GM23338 (cell line): Measurements from ENCODE around the gene FHDC1. TPM values are rescaled to one million over a fixed set of nuclear protein-coding genes. Genes with fewer than 3 reads are reported as not detected.

Experiments
- ATAC-seq: fragments of 200-7000 bp; cut with Tn5 transposase; 3 replicates; pipeline ENCODE4 v1.9.1; 2020
- DNase-seq: peaks from one replicate; pipeline ENCODE4 v3.0.0-alpha.2; 2015; ENCODE audit warnings: low spot score
- H2AFZ ChIP-seq: fragments of 200-600 bp; sonication (generic); 2 replicates; pipeline ENCODE4 v1.8.0; 2016; ENCODE audit warnings: antibody characterized with exemption, mild to moderate bottlenecking, moderate library complexity
- H3F3A ChIP-seq: fragments of 200-600 bp; sonication (generic); replicated peaks from 2 replicates; pipeline ENCODE4 v1.8.0; 2017; ENCODE audit warnings: antibody characterized with exemption, mixed run types, low read depth
- H3K27ac ChIP-seq: fragments of 200-600 bp; sonication (generic); 2 replicates; pipeline ENCODE4 v1.6.1; 2016; ENCODE audit warnings: low read depth
- H3K27me3 ChIP-seq: fragments of 200-600 bp; sonication (generic); 2 replicates; pipeline ENCODE4 v1.8.0; 2016; ENCODE audit warnings: mild to moderate bottlenecking, mixed run types, moderate library complexity; ENCODE audit not compliant: insufficient read depth
- H3K36me3 ChIP-seq: fragments of 200-600 bp; sonication (generic); 2 replicates; pipeline ENCODE4 v1.8.0; 2016; ENCODE audit warnings: mild to moderate bottlenecking; ENCODE audit not compliant: insufficient read depth
- H3K4me1 ChIP-seq: fragments of 200-600 bp; sonication (generic); 2 replicates; pipeline ENCODE4 v1.8.0; 2016; ENCODE audit warnings: mild to moderate bottlenecking, moderate library complexity; ENCODE audit not compliant: insufficient read depth
- H3K4me2 ChIP-seq: fragments of 200-600 bp; sonication (generic); 2 replicates; pipeline ENCODE4 v1.7.1; 2017; ENCODE audit warnings: mixed run types
- H3K4me3 ChIP-seq: fragments of 200-600 bp; sonication (generic); 2 replicates; pipeline ENCODE4 v1.6.1; 2016; ENCODE audit warnings: mixed run types
- H3K79me2 ChIP-seq: fragments of 200-600 bp; sonication (generic); replicated peaks from 2 replicates; pipeline ENCODE4 v1.8.0; 2017; ENCODE audit warnings: mild to moderate bottlenecking; ENCODE audit not compliant: insufficient read depth
- H3K9me2 ChIP-seq: fragments of 200-600 bp; sonication (generic); 2 replicates; pipeline ENCODE4 v1.8.0; 2017; ENCODE audit not compliant: insufficient read depth
- H4K20me1 ChIP-seq: fragments of 200-600 bp; sonication (generic); replicated peaks from 2 replicates; pipeline ENCODE4 v1.8.0; 2017; ENCODE audit warnings: mild to moderate bottlenecking; ENCODE audit not compliant: insufficient read depth
- H3K27ac Mint-ChIP-seq: 2 replicates; pipeline ENCODE4 v1.8.0; 2020; ENCODE audit warnings: inconsistent platforms, mild to moderate bottlenecking, moderate library complexity, mixed read lengths
- H3K27me3 Mint-ChIP-seq: 3 replicates; pipeline ENCODE4 v1.8.0; 2022; ENCODE audit warnings: low read depth, mild to moderate bottlenecking, moderate library complexity, mixed read lengths, inconsistent platforms; ENCODE audit not compliant: insufficient read depth, poor library complexity
- H3K36me3 Mint-ChIP-seq: 3 replicates; pipeline ENCODE4 v1.8.0; 2021; ENCODE audit warnings: low read depth, mild to moderate bottlenecking, inconsistent platforms, moderate library complexity, mixed read lengths
- H3K4me1 Mint-ChIP-seq: 3 replicates; pipeline ENCODE4 v1.8.0; 2020; ENCODE audit warnings: mild to moderate bottlenecking, inconsistent platforms, mixed read lengths
- H3K4me3 Mint-ChIP-seq: 3 replicates; pipeline ENCODE4 v1.8.0; 2021; ENCODE audit warnings: moderate library complexity, mild to moderate bottlenecking, inconsistent platforms, mixed read lengths
- H3K9me3 Mint-ChIP-seq: 3 replicates; pipeline ENCODE4 v1.8.0; 2020; ENCODE audit warnings: moderate library complexity, mild to moderate bottlenecking, inconsistent platforms, mixed read lengths
- CREB1 ChIP-seq: fragments of 250-450 bp; sonication (Bioruptor Pico); IDR thresholded peaks from 2 replicates; pipeline ENCODE4 v1.5.0; 2020; ENCODE audit warnings: low read depth, mild to moderate bottlenecking, moderate library complexity
- CTCF ChIP-seq, 2 experiments: fragments of 200-600 bp in 1 of 2; sonication (generic) in 1 of 2; conservative IDR thresholded peaks; 2 replicates each; pipeline versions ENCODE4 v1.5.1 to v1.6.1; 2016 to 2017; ENCODE audit warnings: antibody characterized with exemption in 2 of 2, low read depth in 2 of 2, mild to moderate bottlenecking in 2 of 2, moderate library complexity in 1 of 2
- ETS1 ChIP-seq: IDR thresholded peaks from 2 replicates; pipeline ENCODE4 v1.6.1; 2016; ENCODE audit warnings: antibody characterized with exemption
- JUNB ChIP-seq: IDR thresholded peaks from one replicate; pipeline ENCODE4 v1.6.1; 2016; ENCODE audit warnings: antibody characterized with exemption; ENCODE audit not compliant: unreplicated experiment
- NANOG ChIP-seq: IDR thresholded peaks from 2 replicates; pipeline ENCODE4 v1.6.1; 2016; ENCODE audit warnings: antibody characterized with exemption, borderline replicate concordance
- REST ChIP-seq: IDR thresholded peaks from one replicate; pipeline ENCODE4 v1.6.1; 2018; ENCODE audit warnings: antibody characterized with exemption; ENCODE audit not compliant: unreplicated experiment
- STAT1 ChIP-seq: IDR thresholded peaks from one replicate; pipeline ENCODE4 v1.6.1; 2016; ENCODE audit warnings: antibody characterized with exemption; ENCODE audit not compliant: unreplicated experiment
- ZNF114 ChIP-seq: fragments of 250-450 bp; sonication (Bioruptor Pico); IDR thresholded peaks from 2 replicates; pipeline ENCODE4 v1.5.0; 2020; ENCODE audit warnings: mild to moderate bottlenecking, moderate library complexity
- ZNF331 ChIP-seq: fragments of 250-450 bp; sonication (Bioruptor Pico); IDR thresholded peaks from 2 replicates; pipeline ENCODE4 v1.5.0; 2020; ENCODE audit warnings: low read depth, mild to moderate bottlenecking, moderate library complexity
- ZNF462 ChIP-seq: fragments of 250-450 bp; sonication (Bioruptor Pico); IDR thresholded peaks from 2 replicates; pipeline ENCODE4 v1.5.0; 2020; ENCODE audit warnings: mild to moderate bottlenecking, moderate library complexity
- polyA plus RNA-seq: library from polyadenylated mRNA; unstranded; fragments of >200 nt; fragmentation: Nextera tagmentation; extraction: Ambion mirVana; gene quantifications from 2 replicates; pipeline ENCODE4 v1.2.1, GENCODE V29; 2016
- total RNA-seq: library from RNA; depleted of rRNA; stranded (reverse); fragments of >200 nt; shearing (Covaris generic); gene quantifications from 2 replicates; pipeline ENCODE4 v1.2.3, GENCODE V29; 2014

The FHDC1 gene
- total and polyA plus RNA-seq, 2 experiments from 2014 or later = 9.5 to 22.8 TPM

GRCh38 chr4:152894673-152895072 is 41.5 kb upstream of the FHDC1 start (continued):
- TF ChIP-seq ZNF462 (CRISPR knock-in tag) (no peak), NANOG (no peak), CREB1 (CRISPR knock-in tag) (no peak), REST (no peak)

- Histone ChIP-seq H3K79me2 (no peaks in the 10 kb centered on the region), H3K36me3 (no peaks in the 10 kb centered on the region), H3K4me2 (no peak overlapping the region), H3K27me3 (no peaks in the 10 kb centered on the region), H3K27ac (no peak overlapping the region), H2AFZ (no peak overlapping the region), H3F3A (no peaks in the 10 kb centered on the region), H4K20me1 (no peaks in the 10 kb centered on the region), H3K9me2 (no peaks in the 10 kb centered on the region), H3K4me1 (0 out of 2 replicates have a peak, but pooled peaks cover 6% of the 10 kb centered on the region), H3K4me3 (no peak overlapping the region)
- DNase-seq (no peak), ATAC-seq (no peak)
- H3K36me3 Mint-ChIP-seq = peaks cover 4% of the 10 kb centered on the region; the same call in 2 of the 3 replicates
- no peaks in the 10 kb centered on the region for H3K9me3 Mint-ChIP-seq
- no peak overlapping the region for H3K4me3 Mint-ChIP-seq
- H3K27ac Mint-ChIP-seq = no peak overlapping the region
- H3K27me3 Mint-ChIP-seq = no peaks in the 10 kb centered on the region
- H3K4me1 Mint-ChIP-seq = peaks cover 3% of the 10 kb centered on the region; the same call in 2 of the 3 replicates
- no peak for TF ChIP-seq STAT1
- no peak for TF ChIP-seq CTCF (conservative IDR thresholded peaks at IDR 0.05; ENCODE audit: low read depth in 2 of 2)
- TF ChIP-seq ETS1 = no peak
- no peak for TF ChIP-seq JUNB
- no peak for TF ChIP-seq ZNF331 (CRISPR knock-in tag)
- no peak for TF ChIP-seq ZNF114 (CRISPR knock-in tag)
- no peak for TF ChIP-seq CREB1 (CRISPR knock-in tag)
These were observed 39.3 kb upstream of the FHDC1 start for GRCh38 chr4:152896811-152897210.
